ACC112 (cell line): ENCODE measurements around the gene HSD17B14.
"Not testable (repeated sequence)": the region's sequence is repeated elsewhere in the genome, so short reads cannot be mapped to it uniquely, and the experiment has no call there.

Source experiments
- H2AFZ ChIP-seq: fragments of 200-600 bp; sonication (generic); one replicate; pipeline ENCODE4 v1.6.0; 2017; ENCODE audit warnings: antibody characterized with exemption, low read length; ENCODE audit not compliant: unreplicated experiment
- H3K27ac ChIP-seq: fragments of 200-600 bp; sonication (generic); 2 replicates; pipeline ENCODE4 v1.5.1; 2014; ENCODE audit warnings: low read depth, mild to moderate bottlenecking, antibody characterized with exemption, low read length, moderate library complexity
- H3K27me3 ChIP-seq: fragments of 200-600 bp; sonication (generic); 2 replicates; pipeline ENCODE4 v1.6.1; 2014; ENCODE audit warnings: mild to moderate bottlenecking, antibody characterized with exemption, low read length, moderate library complexity, mixed read lengths; ENCODE audit not compliant: insufficient read depth
- H3K36me3 ChIP-seq: fragments of 200-600 bp; sonication (generic); 2 replicates; pipeline ENCODE4 v1.6.1; 2016; ENCODE audit warnings: mild to moderate bottlenecking, antibody characterized with exemption, low read length, moderate library complexity, mixed read lengths; ENCODE audit not compliant: insufficient read depth
- H3K4me1 ChIP-seq: fragments of 200-600 bp; sonication (generic); one replicate; pipeline ENCODE4 v1.6.1; 2016; ENCODE audit warnings: low read length, mixed read lengths; ENCODE audit not compliant: insufficient read depth, unreplicated experiment, control insufficient read depth
- H3K4me3 ChIP-seq: fragments of 200-600 bp; sonication (generic); 2 replicates; pipeline ENCODE4 v1.5.1; 2014; ENCODE audit warnings: mild to moderate bottlenecking, low read depth, low read length
- H3K79me2 ChIP-seq: fragments of 200-600 bp; sonication (generic); one replicate; pipeline ENCODE4 v1.6.0; 2016; ENCODE audit warnings: low read length; ENCODE audit not compliant: control insufficient read depth, unreplicated experiment, insufficient read depth

The HSD17B14 gene

DNA sequence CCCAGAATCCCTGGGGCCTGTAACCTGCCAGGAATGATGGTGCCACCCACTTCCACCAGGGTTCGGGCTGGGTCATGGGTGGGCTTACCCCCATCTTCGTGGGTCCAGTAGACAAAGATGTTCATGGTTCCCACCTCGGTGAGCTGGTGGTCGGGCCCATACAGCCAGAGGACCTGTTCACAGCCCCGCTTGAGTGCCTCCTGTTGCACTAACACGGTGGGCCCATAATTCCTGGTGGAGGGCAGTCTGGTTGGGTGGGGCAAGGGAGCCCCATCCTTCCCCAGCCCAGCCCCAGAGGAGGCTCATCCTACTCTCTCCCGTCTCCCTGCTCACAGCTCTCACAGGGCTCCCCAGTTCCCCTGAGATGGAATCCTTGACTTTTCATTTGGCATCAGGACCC lies 39.2 kb downstream of the HSD17B14 start:
- Histone ChIP-seq H3K4me1 (peaks cover 9% of the 10 kb centered on the region), H3K79me2 (no peaks in the 10 kb centered on the region), H3K27me3 (no peaks in the 10 kb centered on the region), H3K4me3 (no peak overlapping the region), H3K36me3 (no peaks in the 10 kb centered on the region), H3K27ac (no peak overlapping the region), H2AFZ (no peak overlapping the region)

DNA sequence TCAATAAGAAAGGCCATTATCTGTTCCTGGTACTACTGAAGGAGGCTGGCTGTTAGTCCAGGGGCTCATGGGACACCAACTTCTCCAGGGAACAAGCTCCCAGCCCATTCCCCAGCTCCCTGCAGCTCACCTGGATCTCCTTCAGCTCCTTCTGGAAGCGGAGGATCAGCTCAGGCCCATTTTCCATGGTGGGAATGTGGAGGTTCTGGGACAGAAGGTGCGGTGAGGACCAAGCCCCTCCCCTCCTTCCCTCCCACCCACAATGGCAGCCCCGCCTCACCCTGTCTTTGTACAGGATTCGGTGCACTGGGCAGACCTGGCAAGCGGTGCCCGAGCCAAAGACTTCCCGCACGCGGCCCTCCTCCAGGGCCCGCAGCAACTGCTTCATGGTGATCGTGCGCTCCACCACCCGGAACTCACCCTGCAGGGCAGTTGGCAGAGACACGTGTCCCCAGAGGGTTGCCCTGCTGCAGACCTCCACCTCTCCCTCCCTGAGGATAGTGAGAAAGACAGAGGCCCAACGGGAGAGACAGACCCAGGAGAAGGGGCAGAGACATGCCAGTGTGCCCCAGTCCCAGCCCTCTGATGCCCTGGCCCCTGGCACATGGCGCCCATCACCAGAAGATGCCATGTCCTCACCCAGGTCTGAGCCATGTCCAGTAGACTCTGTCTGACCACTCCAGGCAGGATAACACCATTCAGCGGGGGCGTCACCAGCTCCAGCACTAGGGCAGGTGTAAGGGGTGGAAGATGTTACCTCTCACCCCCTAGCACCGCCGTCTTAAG lies 39.8 kb downstream of the HSD17B14 start:
- Histone ChIP-seq H3K36me3 (no peaks in the 10 kb centered on the region), H3K79me2 (no peaks in the 10 kb centered on the region), H3K4me3 (no peak overlapping the region), H2AFZ (no peak overlapping the region), H3K27me3 (no peaks in the 10 kb centered on the region), H3K27ac (peak overlapping the region; percentile 36; the same call in 1 of the 2 replicates), H3K4me1 (peaks cover 9% of the 10 kb centered on the region)

DNA sequence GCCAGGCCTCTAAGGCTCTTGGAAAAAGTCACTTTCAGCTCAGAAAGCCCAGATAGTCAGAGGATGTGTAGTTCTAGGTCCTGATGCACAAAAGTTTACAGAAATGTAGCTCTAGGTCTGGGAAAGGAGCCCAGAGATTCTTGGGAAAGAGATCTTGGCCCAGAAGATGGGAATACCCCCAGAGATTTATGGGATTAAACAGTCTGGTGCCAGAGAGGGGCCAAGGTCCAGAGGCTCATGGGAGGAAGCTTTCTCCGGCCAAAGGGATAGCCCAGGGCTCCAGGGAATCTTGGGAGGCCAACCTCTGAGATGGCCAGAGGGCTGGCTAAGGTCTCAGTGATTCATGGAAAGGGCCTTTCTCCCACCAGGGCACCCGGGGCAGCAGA lies 40.6 kb downstream of the HSD17B14 start:
- Histone ChIP-seq H3K27me3 (no peaks in the 10 kb centered on the region), H3K36me3 (no peaks in the 10 kb centered on the region), H3K79me2 (no peaks in the 10 kb centered on the region), H3K4me1 (peaks cover 9% of the 10 kb centered on the region), H3K4me3 (no peak overlapping the region), H2AFZ (no peak overlapping the region), H3K27ac (peak overlapping the region; percentile 36; the same call in 1 of the 2 replicates)

DNA sequence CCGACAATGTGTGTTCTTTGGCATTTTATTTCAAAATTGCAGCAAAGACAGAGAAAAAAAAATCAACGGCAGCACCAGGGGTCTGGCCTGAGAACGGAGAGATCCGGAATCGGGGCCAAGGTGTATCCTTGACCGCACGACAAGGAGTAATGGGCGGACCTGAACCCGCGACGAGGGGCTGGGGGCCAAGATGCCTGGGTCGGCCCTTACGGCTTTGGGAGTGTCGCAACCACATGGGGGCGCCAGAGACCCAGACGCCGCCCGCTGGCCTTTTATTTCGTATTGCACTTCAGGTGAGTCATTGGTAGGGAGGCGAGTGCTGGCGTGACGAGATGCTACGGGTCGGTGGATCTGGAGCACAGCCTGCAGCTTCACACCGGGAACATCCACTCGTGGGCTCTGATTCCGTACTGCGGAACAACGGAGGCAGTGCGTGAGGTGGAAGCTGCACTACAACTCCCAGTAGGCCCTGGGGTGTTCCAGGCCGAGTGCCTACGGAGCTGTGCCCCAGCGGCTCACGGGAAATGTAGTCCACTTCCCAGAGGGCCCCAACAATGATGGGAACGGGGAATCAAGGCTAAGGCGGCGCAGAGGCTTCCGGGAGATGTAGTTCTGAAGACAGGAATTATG lies 41.1 kb downstream of the HSD17B14 start:
- H3K36me3 ChIP-seq, result no peaks in the 10 kb centered on the region
- no peaks in the 10 kb centered on the region for H3K79me2 ChIP-seq
- peak overlapping the region; percentile 36; the same call in 1 of the 2 replicates for H3K27ac ChIP-seq
- peaks cover 9% of the 10 kb centered on the region for H3K4me1 ChIP-seq
- peak overlapping the region; percentile 62 for H3K4me3 ChIP-seq
- no peaks in the 10 kb centered on the region for H3K27me3 ChIP-seq
- peak overlapping the region; percentile 29 for H2AFZ ChIP-seq

DNA sequence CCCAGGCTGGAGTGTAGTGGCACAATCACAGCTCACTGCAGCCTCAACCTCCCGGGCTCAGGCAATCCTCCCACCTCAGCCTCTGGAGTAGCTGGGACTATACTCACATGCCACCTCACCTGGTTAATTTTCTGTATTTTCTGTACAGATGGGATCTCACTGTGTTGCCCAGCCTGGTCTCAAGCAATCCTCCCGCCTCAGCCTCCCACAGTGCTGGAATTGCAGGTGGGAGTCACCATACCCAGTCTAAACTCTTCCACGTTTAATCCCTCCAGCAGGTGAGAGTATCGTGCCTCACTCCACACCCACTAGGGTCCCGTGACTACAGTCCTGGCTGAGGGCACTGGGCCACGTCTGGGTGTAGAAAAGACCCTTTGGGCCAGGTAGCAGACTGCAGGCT lies 42.0 kb downstream of the HSD17B14 start:
- Histone ChIP-seq H3K27ac (no peak overlapping the region), H3K4me1 (peaks cover 5% of the 10 kb centered on the region), H3K27me3 (no peaks in the 10 kb centered on the region), H2AFZ (no peak overlapping the region), H3K4me3 (no peak overlapping the region), H3K79me2 (no peaks in the 10 kb centered on the region), H3K36me3 (no peaks in the 10 kb centered on the region)

DNA sequence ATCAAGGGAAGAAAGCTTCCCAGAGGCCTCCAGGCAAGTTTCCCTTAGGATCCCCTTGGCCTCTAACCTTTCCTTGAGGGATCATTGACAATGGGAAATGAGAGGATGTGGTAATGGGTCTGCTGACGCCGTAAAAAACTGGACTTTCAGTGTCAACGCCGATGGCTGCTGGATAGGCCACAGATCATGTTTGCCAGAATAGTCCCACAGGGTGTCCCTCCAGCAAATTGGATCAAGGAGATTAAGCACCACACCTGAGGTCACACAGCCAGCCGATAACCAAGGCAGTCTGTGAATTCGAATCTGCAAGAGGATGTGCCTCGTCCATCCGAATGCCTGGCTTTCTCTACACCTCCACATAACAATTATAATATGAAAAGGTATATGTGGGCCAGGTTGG lies 43.0 kb downstream of the HSD17B14 start:
- Histone ChIP-seq H3K27ac (no peak overlapping the region), H3K79me2 (no peaks in the 10 kb centered on the region), H2AFZ (no peak overlapping the region), H3K36me3 (no peaks in the 10 kb centered on the region), H3K4me3 (no peak overlapping the region), H3K4me1 (no peaks in the 10 kb centered on the region), H3K27me3 (no peaks in the 10 kb centered on the region)

DNA sequence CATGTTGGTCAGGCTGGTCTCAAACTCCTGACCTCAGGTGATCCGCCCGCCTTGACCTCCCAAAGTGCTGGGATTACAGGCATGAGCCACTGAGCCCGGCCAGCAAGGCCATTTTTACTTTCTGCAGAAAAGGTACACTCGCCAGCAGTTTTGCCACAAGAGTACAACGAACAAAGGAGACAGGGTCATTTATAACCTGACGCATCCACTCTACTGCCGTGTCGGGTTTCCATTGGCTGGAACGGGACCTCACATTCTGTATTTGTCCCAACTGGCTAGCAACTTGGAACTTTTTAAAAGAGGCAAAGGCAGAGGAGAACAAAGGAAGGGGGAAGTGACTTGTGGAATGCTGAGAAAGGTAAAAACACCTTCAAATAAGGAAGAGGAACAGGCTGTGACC lies 49.0 kb downstream of the HSD17B14 start:
- H2AFZ ChIP-seq, H3K79me2 ChIP-seq, H3K36me3 ChIP-seq, H3K27me3 ChIP-seq, H3K4me3 ChIP-seq, H3K27ac ChIP-seq, H3K4me1 ChIP-seq: not testable (repeated sequence)

DNA sequence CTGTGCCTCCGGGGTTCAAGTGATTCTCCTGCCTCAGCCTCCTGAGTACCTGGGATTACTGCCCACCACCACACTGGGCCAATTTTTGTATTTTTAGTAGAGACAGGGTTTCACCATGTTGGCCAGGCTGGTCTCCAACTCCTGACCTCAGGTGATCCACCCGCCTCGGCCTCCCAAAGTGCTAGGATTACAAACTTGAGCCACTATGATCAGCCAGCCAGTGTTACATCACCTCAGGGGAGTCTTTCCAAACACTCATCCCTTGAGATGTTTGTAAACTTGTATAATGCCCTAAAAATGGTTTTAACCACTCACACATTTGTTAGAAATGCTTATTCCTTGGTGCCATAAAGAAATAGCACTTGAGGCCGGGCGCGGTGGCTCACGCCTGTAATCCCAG lies 49.9 kb downstream of the HSD17B14 start:
- H3K27ac ChIP-seq, H3K27me3 ChIP-seq, H2AFZ ChIP-seq, H3K79me2 ChIP-seq, H3K36me3 ChIP-seq, H3K4me3 ChIP-seq, H3K4me1 ChIP-seq: not testable (repeated sequence)

DNA sequence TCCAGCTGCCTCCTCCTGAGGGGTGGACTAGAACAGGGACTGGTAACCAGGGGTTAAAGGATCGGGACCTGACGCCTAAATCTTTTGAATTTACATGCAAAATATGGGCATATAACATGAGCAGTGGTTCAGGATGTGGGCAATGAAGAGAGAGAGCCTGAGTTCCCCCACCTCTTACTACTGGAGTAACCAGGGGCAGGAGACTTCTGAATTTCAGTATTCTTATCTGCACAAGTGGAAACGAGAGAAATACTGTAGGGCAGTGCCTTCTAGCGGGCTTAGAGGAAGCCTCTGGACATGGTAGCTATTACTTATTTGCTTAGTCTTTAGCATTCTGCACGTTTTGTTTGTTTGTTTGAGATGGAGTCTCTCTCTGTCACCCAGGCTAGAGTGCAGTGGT lies 51.8 kb downstream of the HSD17B14 start:
- no peaks in the 10 kb centered on the region for H3K36me3 ChIP-seq
- H3K79me2 ChIP-seq, result no peaks in the 10 kb centered on the region
- H3K27ac ChIP-seq, result no peak overlapping the region
- H3K27me3 ChIP-seq, result no peaks in the 10 kb centered on the region
- peaks cover 4% of the 10 kb centered on the region for H3K4me1 ChIP-seq
- no peak overlapping the region for H3K4me3 ChIP-seq
- H2AFZ ChIP-seq, result no peak overlapping the region

DNA sequence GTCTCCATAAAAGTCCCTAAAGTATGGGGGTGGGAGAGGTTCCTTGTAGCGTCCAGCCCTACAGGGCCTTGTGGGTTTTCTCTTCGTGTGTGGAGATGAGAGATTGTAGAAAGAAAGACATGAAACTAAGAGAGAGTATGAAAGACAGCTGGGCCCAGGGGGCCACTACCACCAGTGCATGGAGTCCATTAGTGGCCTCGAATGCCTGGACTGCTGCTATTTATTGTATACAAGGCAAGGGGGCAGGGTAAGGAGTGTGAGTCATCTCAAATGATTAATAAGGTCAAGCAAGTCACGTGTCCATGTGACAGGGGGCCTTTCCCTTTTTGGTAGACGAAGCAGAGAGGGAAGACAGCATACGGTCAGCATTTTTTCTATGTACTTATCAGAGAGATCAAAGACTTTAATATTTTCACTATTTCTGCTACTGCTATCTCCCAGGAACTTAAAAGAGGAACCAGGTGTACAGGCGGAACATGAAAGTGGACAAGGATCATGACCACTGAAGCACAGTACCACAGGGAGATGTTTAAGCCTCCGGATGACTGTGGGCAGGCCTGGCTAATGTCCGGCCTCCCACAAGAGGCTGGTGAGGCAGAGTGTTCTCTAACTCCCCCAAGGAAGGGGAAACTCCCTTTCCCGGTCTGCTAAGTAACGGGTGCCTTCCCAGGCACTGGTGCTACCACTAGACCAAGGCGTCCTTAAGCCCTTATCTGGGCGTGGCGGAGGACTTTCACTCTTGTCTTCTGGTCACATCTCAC lies 55.5 kb downstream of the HSD17B14 start:
- H3K36me3 ChIP-seq, result no peaks in the 10 kb centered on the region
- no peak overlapping the region; the same call in 1 of the 2 replicates for H3K27ac ChIP-seq
- H3K79me2 ChIP-seq, result no peaks in the 10 kb centered on the region
- H3K4me1 ChIP-seq, result peaks cover 4% of the 10 kb centered on the region
- H3K4me3 ChIP-seq, result no peak overlapping the region
- H3K27me3 ChIP-seq, result no peaks in the 10 kb centered on the region
- H2AFZ ChIP-seq, result peak overlapping the region; percentile 75
